ENCODE data around the gene WFDC12.

DNA sequence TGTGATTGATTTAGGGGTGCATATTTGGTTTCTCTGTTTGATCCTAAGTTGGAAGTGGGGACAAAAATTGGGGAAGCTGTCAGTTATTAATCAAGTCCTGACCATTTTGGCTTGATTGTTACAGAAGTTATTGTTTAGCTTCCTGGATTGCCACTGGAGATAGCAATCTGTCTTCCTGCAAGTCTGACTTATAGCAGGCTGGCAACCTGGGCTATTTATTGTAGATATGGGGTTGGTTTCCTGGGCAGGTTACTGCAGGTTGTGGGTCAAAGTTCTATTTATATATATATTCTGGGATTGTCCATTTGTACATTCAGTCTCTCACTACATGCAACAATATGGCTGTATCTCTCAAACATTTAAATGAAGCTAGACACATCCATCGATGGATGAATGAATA lies 41.1 kb downstream of the WFDC12 start:
- TF ChIP-seq POLR2AphosphoS5 (IDR thresholded peaks at IDR 0.05; ENCODE audit: low read depth, low read length) (no peak), TAF1 (IDR thresholded peaks at IDR 0.05; ENCODE audit: borderline replicate concordance, insufficient read depth, low read length) (no peak), SIN3A (IDR thresholded peaks at IDR 0.05; ENCODE audit: borderline replicate concordance, insufficient read depth, low read length) (no peak), FOXP2 (optimal IDR thresholded peaks at IDR 0.05; ENCODE audit: borderline replicate concordance, extremely low read depth, extremely low read length, insufficient read depth) (no peak)
- TF ChIP-seq, protein P1, sequence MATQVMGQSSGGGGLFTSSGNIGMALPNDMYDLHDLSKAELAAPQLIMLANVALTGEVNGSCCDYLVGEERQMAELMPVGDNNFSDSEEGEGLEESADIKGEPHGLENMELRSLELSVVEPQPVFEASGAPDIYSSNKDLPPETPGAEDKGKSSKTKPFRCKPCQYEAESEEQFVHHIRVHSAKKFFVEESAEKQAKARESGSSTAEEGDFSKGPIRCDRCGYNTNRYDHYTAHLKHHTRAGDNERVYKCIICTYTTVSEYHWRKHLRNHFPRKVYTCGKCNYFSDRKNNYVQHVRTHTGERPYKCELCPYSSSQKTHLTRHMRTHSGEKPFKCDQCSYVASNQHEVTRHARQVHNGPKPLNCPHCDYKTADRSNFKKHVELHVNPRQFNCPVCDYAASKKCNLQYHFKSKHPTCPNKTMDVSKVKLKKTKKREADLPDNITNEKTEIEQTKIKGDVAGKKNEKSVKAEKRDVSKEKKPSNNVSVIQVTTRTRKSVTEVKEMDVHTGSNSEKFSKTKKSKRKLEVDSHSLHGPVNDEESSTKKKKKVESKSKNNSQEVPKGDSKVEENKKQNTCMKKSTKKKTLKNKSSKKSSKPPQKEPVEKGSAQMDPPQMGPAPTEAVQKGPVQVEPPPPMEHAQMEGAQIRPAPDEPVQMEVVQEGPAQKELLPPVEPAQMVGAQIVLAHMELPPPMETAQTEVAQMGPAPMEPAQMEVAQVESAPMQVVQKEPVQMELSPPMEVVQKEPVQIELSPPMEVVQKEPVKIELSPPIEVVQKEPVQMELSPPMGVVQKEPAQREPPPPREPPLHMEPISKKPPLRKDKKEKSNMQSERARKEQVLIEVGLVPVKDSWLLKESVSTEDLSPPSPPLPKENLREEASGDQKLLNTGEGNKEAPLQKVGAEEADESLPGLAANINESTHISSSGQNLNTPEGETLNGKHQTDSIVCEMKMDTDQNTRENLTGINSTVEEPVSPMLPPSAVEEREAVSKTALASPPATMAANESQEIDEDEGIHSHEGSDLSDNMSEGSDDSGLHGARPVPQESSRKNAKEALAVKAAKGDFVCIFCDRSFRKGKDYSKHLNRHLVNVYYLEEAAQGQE (IDR thresholded peaks at IDR 0.05; ENCODE audit: insufficient read depth in 1 of 2, low read depth in 2 of 2, low read length in 2 of 2) = no peak
